Eye (tissue), 1 donor: ENCODE measurements around the gene ANK3.

Experiments used
- DNase-seq: peaks from one replicate; pipeline ENCODE4 v3.0.0-alpha.2; 2015

Gene ANK3

DNA sequence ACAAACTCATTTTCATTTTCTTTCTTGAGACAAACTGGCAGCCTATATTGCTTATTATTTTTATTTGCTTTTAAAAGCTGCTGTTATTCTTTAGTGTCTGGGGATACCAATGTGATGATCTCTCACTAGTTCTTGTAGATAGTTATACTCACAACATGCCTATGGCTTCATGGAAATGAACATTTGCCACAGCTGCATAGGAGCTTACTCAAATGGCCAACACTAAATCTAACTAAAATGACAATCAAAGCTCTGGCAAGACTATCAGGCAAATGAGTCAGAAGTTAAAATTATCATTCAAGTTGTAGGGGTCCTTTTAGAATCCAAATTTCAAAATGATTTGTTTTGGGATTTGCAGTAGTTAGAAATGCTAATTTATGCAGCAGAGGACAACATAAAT lies 225.9 kb downstream of the ANK3 start:
- DNase-seq = no peak

- no peak for DNase-seq
Observed at GRCh38 chr10:60162631-60163030, 227.0 kb downstream of the ANK3 start.

GRCh38 chr10:60155943-60156683 lies 233.6 kb downstream of the ANK3 start:
- no peak for DNase-seq

- DNase-seq = no peak
Observed at GRCh38 chr10:60155099-60155877, 234.4 kb downstream of the ANK3 start.

DNA sequence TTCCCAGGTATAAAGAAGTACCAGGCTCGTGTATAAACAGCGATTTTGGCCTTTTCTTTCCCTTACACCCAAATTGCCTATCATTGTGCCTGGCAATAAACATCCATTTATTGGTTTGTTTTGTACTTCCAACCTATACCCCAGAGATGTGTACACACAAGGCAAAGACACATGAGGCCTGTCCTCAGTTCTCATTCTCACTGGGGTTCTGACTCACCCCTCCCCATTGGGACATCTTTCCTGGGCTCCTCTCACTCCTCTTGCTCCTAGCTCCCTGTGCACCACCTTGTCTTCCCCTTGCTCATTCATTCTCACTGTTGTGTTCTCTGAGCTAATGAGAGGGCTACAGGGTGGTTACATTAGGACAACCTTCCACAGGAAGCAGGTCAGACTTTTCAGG lies 240.7 kb downstream of the ANK3 start:
- no peak for DNase-seq

DNA sequence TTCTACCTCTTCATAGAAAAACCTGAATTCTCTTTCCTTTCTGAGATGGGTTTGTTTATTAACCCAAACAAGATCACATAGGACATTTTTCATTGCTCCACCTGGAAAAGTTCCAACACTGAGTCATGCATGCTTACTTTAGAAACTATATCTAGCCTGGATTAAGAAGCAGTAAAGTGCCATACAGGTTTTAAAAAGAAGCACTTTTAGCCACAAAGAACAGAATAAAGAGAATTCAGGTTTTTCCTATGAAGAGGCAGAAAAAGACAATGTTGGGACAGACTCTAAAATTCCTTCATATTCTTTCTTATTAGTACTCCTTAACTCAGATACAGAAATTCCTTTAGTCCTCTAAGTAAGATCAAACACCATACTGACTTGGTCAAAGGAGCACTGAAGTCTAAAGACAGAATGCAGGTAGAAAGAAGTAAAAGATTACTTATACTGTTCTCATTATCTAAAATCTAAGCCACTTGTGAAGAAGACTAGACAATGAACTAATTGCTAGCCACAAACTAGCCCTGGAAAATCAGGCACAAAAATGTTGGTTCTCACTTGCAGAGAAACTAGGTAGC lies 241.3 kb downstream of the ANK3 start:
- no peak for DNase-seq

DNA sequence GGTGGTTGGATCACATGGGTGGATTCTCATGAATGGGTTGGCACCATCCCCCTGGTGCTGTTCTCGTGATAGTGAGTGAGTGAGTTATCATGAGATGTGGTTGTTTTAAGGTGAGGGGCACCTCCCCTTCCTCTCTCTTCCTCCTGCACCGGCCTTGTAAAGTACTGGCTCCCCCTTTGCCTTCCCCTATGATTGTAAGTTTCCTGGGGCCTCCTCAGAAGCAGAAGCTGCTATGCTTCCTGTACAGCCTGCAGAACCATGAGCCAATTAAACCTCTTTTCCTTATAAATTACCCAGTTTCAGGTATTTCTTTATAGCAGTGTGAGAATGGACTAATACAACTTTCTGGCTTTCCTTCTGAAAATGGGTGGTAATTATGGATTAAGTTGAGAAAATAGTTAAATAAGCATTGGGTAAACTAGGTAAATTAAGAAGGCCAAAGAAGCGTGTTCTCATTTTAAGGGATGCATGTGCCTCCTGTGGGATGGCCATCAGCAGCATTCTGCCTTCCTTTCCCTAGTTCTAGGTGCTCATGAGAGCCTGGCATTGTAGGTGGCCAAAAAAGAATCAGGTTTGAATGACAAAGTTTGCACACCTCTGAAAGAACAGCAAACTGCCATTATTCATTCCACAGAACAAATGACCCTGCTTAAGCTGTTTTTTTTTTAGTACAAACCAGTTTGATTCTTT lies 242.0 kb downstream of the ANK3 start:
- no peak for DNase-seq

DNA sequence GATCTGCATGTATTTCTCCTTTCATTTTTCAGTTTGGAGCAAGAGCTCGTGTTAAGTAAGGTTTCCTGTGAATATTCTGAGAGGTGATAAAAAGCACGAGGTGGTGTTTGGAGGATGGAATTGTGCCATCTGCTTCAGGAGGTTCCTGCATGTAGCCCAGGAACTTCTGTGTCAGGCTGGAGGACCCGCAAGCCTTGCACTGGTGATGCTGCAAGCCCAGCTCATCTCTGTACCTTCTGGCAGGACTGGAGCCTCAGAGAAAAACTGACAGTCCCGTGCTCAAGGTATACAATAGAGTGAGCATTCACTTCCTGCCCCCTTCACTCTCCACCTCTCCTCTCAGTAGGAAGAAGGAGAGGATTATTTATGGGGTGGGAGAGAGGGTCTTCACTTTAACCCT lies 242.7 kb downstream of the ANK3 start:
- no peak for DNase-seq

- DNase-seq = no peak
Observed at GRCh38 chr10:60144099-60144498, 245.6 kb downstream of the ANK3 start.

GRCh38 chr10:60142736-60143135 lies 246.9 kb downstream of the ANK3 start:
- DNase-seq = no peak

GRCh38 chr10:60141896-60142559 lies 247.6 kb downstream of the ANK3 start:
- DNase-seq = no peak

DNA sequence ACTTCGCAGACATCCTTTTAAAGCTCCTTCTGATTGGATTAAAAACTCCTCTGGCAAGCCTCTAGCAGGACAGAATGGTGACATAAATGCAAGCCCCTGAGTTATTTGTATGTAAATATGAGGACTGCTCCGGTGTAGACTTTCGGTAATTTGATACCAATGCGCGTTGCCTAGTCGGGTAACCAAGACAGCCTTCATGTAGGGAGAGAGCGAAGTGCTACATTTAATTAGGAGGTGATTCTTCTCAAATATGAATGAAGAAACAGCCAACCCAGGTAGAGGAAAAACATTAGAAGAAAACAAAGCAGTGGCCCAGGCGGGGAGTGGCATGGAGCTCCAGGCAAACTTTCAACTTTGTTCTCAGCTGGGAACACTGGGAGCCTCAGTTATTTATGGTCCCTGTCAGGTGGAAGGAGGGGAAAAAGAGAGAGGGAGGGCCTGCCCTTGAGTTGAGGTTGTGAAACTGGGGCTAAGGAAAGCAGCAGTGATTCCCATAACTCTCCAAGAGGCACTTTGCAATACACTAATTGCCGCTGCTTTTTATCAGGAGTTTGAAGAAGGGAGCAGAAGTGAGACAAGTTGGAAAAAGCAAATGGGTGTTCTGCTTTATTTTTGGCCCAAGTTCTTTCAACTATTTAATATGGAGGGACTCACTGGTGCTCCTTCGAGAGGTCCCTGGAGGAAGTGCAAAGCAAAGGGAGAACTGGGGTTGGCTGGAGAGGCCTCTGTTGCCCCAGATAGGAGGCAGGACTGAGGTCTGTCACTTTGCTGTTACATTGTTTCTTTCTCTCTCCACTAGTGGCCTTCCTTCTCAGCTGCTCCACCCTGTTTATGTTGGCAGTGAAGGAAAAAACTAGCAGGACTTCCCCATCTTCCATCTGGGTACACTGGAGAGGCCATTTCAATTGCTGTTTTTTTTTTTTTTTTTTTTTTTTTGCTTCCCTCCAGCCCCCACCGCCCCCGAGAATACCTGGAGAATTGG lies 248.7 kb downstream of the ANK3 start:
- peak; percentile 79 for DNase-seq

GRCh38 chr10:60139798-60140566 lies 249.7 kb downstream of the ANK3 start:
- peak; percentile 54 for DNase-seq

- peak; percentile 32 for DNase-seq
Observed at GRCh38 chr10:60139290-60139689, 250.4 kb downstream of the ANK3 start.

- no peak for DNase-seq
Observed at GRCh38 chr10:60138842-60139241, 250.8 kb downstream of the ANK3 start.

GRCh38 chr10:60138026-60138425 lies 251.6 kb downstream of the ANK3 start:
- no peak for DNase-seq

GRCh38 chr10:60137292-60137992 lies 252.2 kb downstream of the ANK3 start:
- DNase-seq = no peak

GRCh38 chr10:60135020-60135419 lies 254.7 kb downstream of the ANK3 start:
- no peak for DNase-seq

- DNase-seq = no peak
Observed at GRCh38 chr10:60134548-60134947, 255.1 kb downstream of the ANK3 start.

DNA sequence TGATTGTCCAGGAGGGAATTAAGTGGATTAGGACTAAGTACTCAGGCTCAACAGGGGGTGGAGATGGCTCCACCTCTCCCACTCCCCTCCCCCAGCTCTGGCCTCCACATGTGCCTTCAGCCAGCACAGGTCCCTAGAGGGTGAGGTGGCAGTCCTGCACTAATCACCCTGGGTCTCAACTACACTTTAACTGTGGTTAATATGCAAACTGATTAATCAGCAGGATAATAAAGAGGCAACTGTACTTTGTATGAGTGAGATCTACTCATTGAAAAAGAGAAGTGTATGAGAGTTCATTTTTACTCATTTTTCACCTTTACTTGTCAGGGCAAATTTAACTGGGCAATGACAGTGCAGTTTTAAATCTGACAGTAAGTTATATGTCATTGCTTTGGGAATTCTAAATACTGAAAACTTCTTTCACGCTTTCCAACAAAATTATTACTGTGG lies 259.5 kb downstream of the ANK3 start:
- DNase-seq = peak; percentile 19
